GM12892 (cell line): ENCODE data around the gene BCL10.
A peak's percentile ranks its signal among the peaks of the same experiment; 100 is the strongest.

Experiments
- POLR2A ChIP-seq: IDR thresholded peaks from 2 replicates; pipeline ENCODE4 v1.6.1; 2011; ENCODE audit warnings: low read depth, low read length, control low read depth
- POLR2AphosphoS5 ChIP-seq: IDR thresholded peaks from 2 replicates; pipeline ENCODE4 v1.6.1; 2011; ENCODE audit warnings: low read depth, low read length, control low read depth
- TAF1 ChIP-seq: IDR thresholded peaks from 2 replicates; pipeline ENCODE4 v1.6.1; 2011; ENCODE audit warnings: low read depth, mild to moderate bottlenecking, control low read depth, low read length, borderline replicate concordance

DNA sequence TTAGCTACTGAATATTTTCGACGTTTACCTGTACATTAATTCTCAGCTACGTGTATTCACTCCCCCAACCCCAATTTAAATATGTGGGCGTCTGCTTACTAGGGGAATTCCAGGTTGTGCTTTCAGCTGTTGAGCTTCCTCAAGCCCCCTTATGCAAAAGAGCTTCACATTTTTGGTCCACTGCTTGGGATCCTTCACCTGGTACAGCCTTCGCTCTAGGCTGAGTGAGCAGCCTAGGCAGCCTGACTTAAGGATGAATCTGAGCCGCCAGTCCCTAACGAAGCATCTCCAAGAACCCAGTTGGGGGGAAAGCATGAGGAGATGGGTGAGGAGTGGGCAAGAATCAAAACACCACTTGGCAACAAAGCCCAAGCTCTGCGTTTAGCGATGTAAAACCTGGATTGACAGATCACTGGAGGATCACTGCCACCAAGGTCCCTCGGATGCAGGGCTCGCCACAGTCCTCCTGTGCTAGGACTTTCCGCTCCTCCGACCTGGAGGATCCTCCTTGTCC lies 674 bp downstream of the BCL10 start:
- peak; percentile 17; the same call in 1 of the 2 replicates for TF ChIP-seq POLR2AphosphoS5
- TF ChIP-seq POLR2A: no peak
- TF ChIP-seq TAF1: no peak
